GM12874 (cell line): ENCODE data around the gene ATG2A.

Source experiments
- CTCF ChIP-seq: IDR thresholded peaks from 2 replicates; pipeline ENCODE4 v1.5.1; 2011; ENCODE audit warnings: low read depth, mild to moderate bottlenecking, control low read depth, low read length, moderate library complexity; ENCODE audit not compliant: insufficient read depth

The ATG2A gene

GRCh38 chr11:64870893-64871466 lies 46.0 kb downstream of the ATG2A start:
- no peak for TF ChIP-seq CTCF

GRCh38 chr11:64870176-64870892 lies 46.7 kb downstream of the ATG2A start:
- TF ChIP-seq CTCF, result no peak

- TF ChIP-seq CTCF, result peak; percentile 56
These were observed 47.3 kb downstream of the ATG2A start for GRCh38 chr11:64869571-64870175.

- TF ChIP-seq CTCF, result no peak
These were observed 48.0 kb downstream of the ATG2A start for GRCh38 chr11:64868904-64869570.

GRCh38 chr11:64867748-64868462 lies 49.1 kb downstream of the ATG2A start:
- TF ChIP-seq CTCF, result no peak

- TF ChIP-seq CTCF, result no peak
These were observed 50.9 kb downstream of the ATG2A start for GRCh38 chr11:64866173-64866491.
